GM18507 (cell line): Measurements from ENCODE around the gene WFDC13.

Source experiments
- DNase-seq: peaks from one replicate; pipeline ENCODE4 v3.0.0; 2011; ENCODE audit warnings: low read depth; ENCODE audit not compliant: insufficient read length; ENCODE audit errors: extremely low spot score
- FAIRE-seq: peaks from 2 replicates; lab custom pipeline; 2011; peaks lifted over from hg19 to GRCh38; lab: Jason Lieb, UNC

WFDC13 gene

DNA sequence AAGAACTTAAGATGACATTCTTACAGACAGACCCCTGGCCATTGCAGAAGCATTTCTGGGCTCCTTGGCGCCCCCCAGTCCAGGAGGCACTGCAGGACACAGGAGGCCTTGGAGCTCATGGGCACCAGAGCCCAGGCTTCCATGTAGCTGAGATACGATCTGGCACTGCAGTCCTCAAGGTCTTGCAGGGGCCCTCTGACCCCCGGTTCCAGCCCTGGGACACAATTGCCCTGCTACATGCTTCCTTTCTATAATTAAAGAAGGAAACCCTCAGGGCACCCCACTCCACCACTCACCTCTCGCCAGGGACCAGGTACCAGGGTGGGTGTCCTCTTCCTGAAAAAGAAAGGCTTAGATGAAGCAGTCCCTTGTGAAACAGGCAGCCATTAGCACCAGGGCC, 56.3 kb downstream of the WFDC13 start:
- FAIRE-seq (no peak), DNase-seq (no peak)
